ENCODE measurements around the gene PTH2R. TPM values are rescaled to one million over a fixed set of nuclear protein-coding genes. Genes with fewer than 3 reads are reported as not detected.

Gene PTH2R
- total and polyA plus RNA-seq, 2 experiments from 2014 or later: not detected

DNA sequence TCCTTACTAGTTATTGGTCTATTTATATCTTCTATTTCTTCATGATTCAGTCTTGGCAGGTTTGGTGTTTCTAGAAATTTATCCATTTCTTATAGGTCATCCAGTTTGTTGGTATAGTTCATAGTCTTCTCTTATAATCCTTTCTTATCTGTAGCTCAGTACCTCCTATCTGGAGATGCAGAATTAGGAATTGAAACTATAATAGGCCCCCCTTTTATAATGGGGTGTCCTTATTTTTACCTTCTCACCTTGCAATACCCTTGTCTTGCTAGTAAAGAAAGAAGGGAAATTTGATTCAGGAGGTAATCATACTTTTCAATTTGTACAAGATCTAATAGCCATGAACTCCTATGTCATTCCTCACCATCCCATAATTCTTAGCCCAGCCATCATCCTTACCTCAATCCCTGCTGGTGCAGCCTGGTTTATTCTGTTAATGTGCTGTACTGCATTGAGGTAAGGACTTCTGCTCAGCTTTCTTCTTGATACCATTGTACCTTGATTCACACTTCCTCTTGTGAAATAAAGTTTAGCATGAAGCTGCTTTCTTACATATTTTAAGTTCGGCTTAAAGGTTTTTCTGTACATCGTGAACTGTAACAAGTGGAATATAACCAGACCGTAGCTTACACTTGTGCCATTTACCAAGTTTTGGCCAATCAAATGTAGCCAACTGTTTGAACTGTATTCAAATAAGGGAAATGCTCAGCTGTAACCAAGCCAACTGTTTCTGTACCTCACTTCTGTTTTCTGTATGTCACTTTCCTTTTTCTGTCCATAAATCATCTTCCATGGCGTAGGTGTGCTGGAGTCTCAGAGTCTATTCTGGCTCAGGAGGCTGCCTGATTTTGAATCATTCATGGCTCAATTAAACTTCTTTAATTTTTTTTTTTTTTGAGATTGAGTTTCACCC, 40.1 kb upstream of the PTH2R start:
- H3K9me2 ChIP-seq (ENCODE audit: insufficient read depth): no peaks in the 10 kb centered on the region
- peaks cover 31% of the 10 kb centered on the region for H3F3A ChIP-seq (ENCODE audit: insufficient read depth)
- no peak overlapping the region for H3K9ac ChIP-seq
- no peak overlapping the region for H3K4me2 ChIP-seq (ENCODE audit: unreplicated experiment)
- peaks cover 30% of the 10 kb centered on the region; the same call in 1 of the 2 replicates for H3K27me3 ChIP-seq (replicated peaks; ENCODE audit: insufficient read depth)
- H3K79me2 ChIP-seq (ENCODE audit: insufficient read depth): no peaks in the 10 kb centered on the region
- no peak for DNase-seq
- H3K4me3 ChIP-seq: no peak overlapping the region
- in situ Hi-C loops (cut with MboI): no loop called here
- H4K20me1 ChIP-seq (ENCODE audit: insufficient read depth): no peaks in the 10 kb centered on the region
- H3K36me3 ChIP-seq (ENCODE audit: low read depth): no peaks in the 10 kb centered on the region
- WGBS, 2 experiments (ENCODE audit: low coverage in 1 of 2, low lambda C conversion rate in 2 of 2, missing lambda C conversion rate in 2 of 2): 73 to 81% methylated on average over 4 of the region's 4 CpGs
- H3K27ac ChIP-seq: no peak overlapping the region
- no peak for TF ChIP-seq EZH2phosphoT487 (IDR thresholded peaks at IDR 0.05; ENCODE audit: insufficient read depth, low read depth)
- no peak overlapping the region for H2AFZ ChIP-seq
- peaks cover 32% of the 10 kb centered on the region for H3K4me1 ChIP-seq (ENCODE audit: insufficient read depth)
- H3K9me3 ChIP-seq (ENCODE audit: low read depth): no peaks in the 10 kb centered on the region

DNA sequence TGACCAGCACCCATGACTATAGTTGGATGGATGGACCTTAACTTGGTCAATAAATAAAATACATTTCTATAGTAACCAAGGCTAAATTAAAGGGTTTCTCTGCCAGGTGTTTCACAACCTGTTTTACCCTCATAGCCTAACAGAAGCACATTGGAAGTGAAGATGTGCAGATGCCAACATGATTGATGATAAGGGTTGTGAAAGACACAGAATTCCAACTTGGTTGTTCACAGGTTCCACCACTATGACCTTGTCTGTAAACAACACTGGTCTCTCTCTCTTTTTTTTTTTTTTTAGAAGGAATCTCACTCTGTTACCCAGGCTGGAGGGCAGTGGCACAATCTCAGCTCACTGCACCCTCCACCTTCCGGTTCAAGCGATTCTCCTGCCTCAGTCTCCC, 37.5 kb upstream of the PTH2R start:
- Histone ChIP-seq H3K4me2 (ENCODE audit: unreplicated experiment) (no peak overlapping the region), H3K4me3 (no peak overlapping the region), H3F3A (ENCODE audit: insufficient read depth) (peaks cover 8% of the 10 kb centered on the region), H4K20me1 (ENCODE audit: insufficient read depth) (no peaks in the 10 kb centered on the region), H3K9me3 (ENCODE audit: low read depth) (no peaks in the 10 kb centered on the region), H3K27me3 (replicated peaks; ENCODE audit: insufficient read depth) (peaks cover 26% of the 10 kb centered on the region; the same call in 1 of the 2 replicates), H3K9ac (no peak overlapping the region), H3K79me2 (ENCODE audit: insufficient read depth) (no peaks in the 10 kb centered on the region), H3K36me3 (ENCODE audit: low read depth) (no peaks in the 10 kb centered on the region), H3K4me1 (ENCODE audit: insufficient read depth) (peaks cover 18% of the 10 kb centered on the region), H3K27ac (no peak overlapping the region), H2AFZ (no peak overlapping the region), H3K9me2 (ENCODE audit: insufficient read depth) (no peaks in the 10 kb centered on the region)
- in situ Hi-C loops (cut with MboI): no loop called here
- 90 to 100% methylated on average over 2 of the region's 2 CpGs for WGBS, 2 experiments (ENCODE audit: low coverage in 1 of 2, low lambda C conversion rate in 2 of 2, missing lambda C conversion rate in 2 of 2)
- TF ChIP-seq EZH2phosphoT487 (IDR thresholded peaks at IDR 0.05; ENCODE audit: insufficient read depth, low read depth) (no peak), EZH2 (IDR thresholded peaks at IDR 0.05; ENCODE audit: insufficient read depth, poor library complexity, severe bottlenecking) (no peak)
- DNase-seq: no peak

- H3K27ac ChIP-seq: no peak overlapping the region
- in situ Hi-C loops (cut with MboI): no loop called here
- H4K20me1 ChIP-seq (ENCODE audit: insufficient read depth): no peaks in the 10 kb centered on the region
- no peaks in the 10 kb centered on the region for H3K79me2 ChIP-seq (ENCODE audit: insufficient read depth)
- H3F3A ChIP-seq (ENCODE audit: insufficient read depth): 0 out of 2 replicates have a peak, but pooled peaks cover 4% of the 10 kb centered on the region
- no peak overlapping the region for H2AFZ ChIP-seq
- no peak for TF ChIP-seq EZH2 (IDR thresholded peaks at IDR 0.05; ENCODE audit: insufficient read depth, poor library complexity, severe bottlenecking)
- no peak for TF ChIP-seq EZH2phosphoT487 (IDR thresholded peaks at IDR 0.05; ENCODE audit: insufficient read depth, low read depth)
- H3K27me3 ChIP-seq (replicated peaks; ENCODE audit: insufficient read depth): peaks cover 33% of the 10 kb centered on the region
- H3K9me2 ChIP-seq (ENCODE audit: insufficient read depth): no peaks in the 10 kb centered on the region
- no peak overlapping the region for H3K4me2 ChIP-seq (ENCODE audit: unreplicated experiment)
- no peaks in the 10 kb centered on the region for H3K36me3 ChIP-seq (ENCODE audit: low read depth)
- peaks cover 16% of the 10 kb centered on the region for H3K4me1 ChIP-seq (ENCODE audit: insufficient read depth)
- H3K9ac ChIP-seq: no peak overlapping the region
- H3K4me3 ChIP-seq: no peak overlapping the region
- DNase-seq: peak; percentile 26
- no peaks in the 10 kb centered on the region for H3K9me3 ChIP-seq (ENCODE audit: low read depth)
- WGBS, 2 experiments (ENCODE audit: low coverage in 1 of 2, low lambda C conversion rate in 2 of 2, missing lambda C conversion rate in 2 of 2): 75 to 79% methylated on average over 8 of the region's 8 CpGs
Observed at GRCh38 chr2:208370881-208371633, 35.5 kb upstream of the PTH2R start.

DNA sequence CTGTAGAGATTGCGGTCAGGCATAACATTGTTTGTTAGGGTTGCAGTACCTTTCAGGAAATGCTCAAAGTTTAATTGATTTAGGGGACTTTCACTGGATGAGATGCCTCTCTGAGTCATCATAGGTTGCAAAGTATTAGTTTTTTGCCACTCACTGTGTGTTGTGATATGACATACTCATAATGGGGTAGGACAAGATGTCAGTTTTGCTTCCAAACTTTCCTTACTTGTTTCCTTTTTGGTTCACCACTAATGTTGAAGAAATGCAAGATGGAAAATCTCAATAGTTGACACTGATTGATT, 35.0 kb upstream of the PTH2R start:
- H3K79me2 ChIP-seq (ENCODE audit: insufficient read depth): no peaks in the 10 kb centered on the region
- in situ Hi-C loops (cut with MboI): no loop called here
- H2AFZ ChIP-seq: no peak overlapping the region
- no peak overlapping the region for H3K27ac ChIP-seq
- peaks cover 31% of the 10 kb centered on the region for H3K27me3 ChIP-seq (replicated peaks; ENCODE audit: insufficient read depth)
- H4K20me1 ChIP-seq (ENCODE audit: insufficient read depth): no peaks in the 10 kb centered on the region
- no peak overlapping the region for H3K9ac ChIP-seq
- H3F3A ChIP-seq (ENCODE audit: insufficient read depth): 0 out of 2 replicates have a peak, but pooled peaks cover 4% of the 10 kb centered on the region
- no peak overlapping the region for H3K4me2 ChIP-seq (ENCODE audit: unreplicated experiment)
- WGBS, 2 experiments (ENCODE audit: low coverage in 1 of 2, low lambda C conversion rate in 2 of 2, missing lambda C conversion rate in 2 of 2): 0% methylated on average over 1 of the region's 1 CpG
- no peak for TF ChIP-seq EZH2 (IDR thresholded peaks at IDR 0.05; ENCODE audit: insufficient read depth, poor library complexity, severe bottlenecking)
- no peak for TF ChIP-seq EZH2phosphoT487 (IDR thresholded peaks at IDR 0.05; ENCODE audit: insufficient read depth, low read depth)
- no peak for DNase-seq
- H3K36me3 ChIP-seq (ENCODE audit: low read depth): no peaks in the 10 kb centered on the region
- no peaks in the 10 kb centered on the region for H3K9me2 ChIP-seq (ENCODE audit: insufficient read depth)
- no peak overlapping the region for H3K4me3 ChIP-seq
- no peaks in the 10 kb centered on the region for H3K9me3 ChIP-seq (ENCODE audit: low read depth)
- H3K4me1 ChIP-seq (ENCODE audit: insufficient read depth): peaks cover 16% of the 10 kb centered on the region
